H1 (cell line): ENCODE data around the gene GABRE. TPM values are rescaled to one million over a fixed set of nuclear protein-coding genes. Genes with fewer than 3 reads are reported as not detected.

Experiments used
- CTCF ChIA-PET: fragments of 300-600 bp; sonication (Branson Sonifier 250); formaldehyde crosslinking; loops from one replicate; lab custom pipeline; 2021; ENCODE audit not compliant: partially characterized antibody; lab: Charles Lee
- POLR2A ChIA-PET: fragments of 300-600 bp; sonication (Branson Sonifier 250); formaldehyde crosslinking; loops from one replicate; lab custom pipeline; 2021; ENCODE audit warnings: inconsistent platforms; ENCODE audit not compliant: partially characterized antibody; lab: Charles Lee
- DNase-seq, 2 experiments: peaks; one replicate each; pipeline versions ENCODE4 v3.0.0 to v3.0.0-alpha.2; 2010 to 2022; ENCODE audit warnings: low spot score in 2 of 2, low read depth in 1 of 2, mixed read lengths in 1 of 2
- FAIRE-seq: peaks from 2 replicates; lab custom pipeline; 2011; peaks lifted over from hg19 to GRCh38; lab: Jason Lieb, UNC
- H2AFZ ChIP-seq: 2 replicates; pipeline ENCODE4 v1.8.1; 2012; ENCODE audit warnings: low read length, inconsistent platforms
- H2AK5ac ChIP-seq: 2 replicates; pipeline ENCODE4 v1.6.1; 2013; ENCODE audit warnings: low read depth, low read length
- H2BK120ac ChIP-seq: replicated peaks from 2 replicates; pipeline ENCODE3; 2013; ENCODE audit warnings: low read depth, low read length, inconsistent platforms
- H2BK12ac ChIP-seq: 2 replicates; pipeline ENCODE4 v1.6.1; 2013; ENCODE audit warnings: low read depth, low read length
- H2BK15ac ChIP-seq: 2 replicates; pipeline ENCODE4 v1.6.1; 2013; ENCODE audit warnings: low read length
- H2BK20ac ChIP-seq: 2 replicates; pipeline ENCODE4 v1.6.1; 2013; ENCODE audit warnings: low read length
- H2BK5ac ChIP-seq: 2 replicates; pipeline ENCODE4 v1.6.1; 2013; ENCODE audit warnings: low read depth, low read length
- H3K14ac ChIP-seq: 2 replicates; pipeline ENCODE4 v1.6.1; 2013; ENCODE audit warnings: inconsistent platforms; ENCODE audit not compliant: insufficient read length
- H3K18ac ChIP-seq: 2 replicates; pipeline ENCODE4 v1.6.1; 2013; ENCODE audit warnings: low read length; ENCODE audit errors: extremely low read depth
- H3K23ac ChIP-seq: 2 replicates; pipeline ENCODE4 v1.6.1; 2013; ENCODE audit warnings: inconsistent platforms; ENCODE audit not compliant: insufficient read length
- H3K23me2 ChIP-seq: 2 replicates; pipeline ENCODE4 v1.6.1; 2013; ENCODE audit warnings: low read depth, low read length
- H3K27ac ChIP-seq: 2 replicates; pipeline ENCODE4 v1.6.1; 2011; ENCODE audit warnings: low read depth, low read length, inconsistent platforms
- H3K27me3 ChIP-seq, 4 experiments: replicated peaks in 1 of 4; 1 replicate in 1 of 4; 2 replicates in 3 of 4; pipeline versions ENCODE4 v1.6.1 to v1.8.1; 2011 to 2013; ENCODE audit warnings: low read length in 3 of 4, mild to moderate bottlenecking in 3 of 4, inconsistent platforms in 2 of 4, mixed read lengths in 2 of 4, moderate library complexity in 1 of 4; ENCODE audit not compliant: control insufficient read depth in 3 of 4, insufficient read depth in 3 of 4; ENCODE audit errors: extremely low read depth in 1 of 4
- H3K36me3 ChIP-seq, 4 experiments: 2 replicates each; pipeline versions ENCODE4 v1.6.1 to v1.8.1; 2011 to 2013; ENCODE audit warnings: mild to moderate bottlenecking in 4 of 4, low read length in 3 of 4, moderate library complexity in 2 of 4, control low read depth in 1 of 4, inconsistent platforms in 1 of 4; ENCODE audit not compliant: insufficient read depth in 4 of 4, control insufficient read depth in 2 of 4
- H3K4ac ChIP-seq: replicated peaks from 2 replicates; pipeline ENCODE3; 2013; ENCODE audit warnings: low read length, low read depth, mixed read lengths, inconsistent platforms; ENCODE audit not compliant: insufficient read length
- H3K4me1 ChIP-seq, 4 experiments: replicated peaks in 1 of 4; 1 replicate in 1 of 4; 2 replicates in 3 of 4; pipeline versions ENCODE4 v1.6.1 to v1.8.1; 2011 to 2013; ENCODE audit warnings: low read length in 3 of 4, inconsistent platforms in 2 of 4, mixed read lengths in 1 of 4; ENCODE audit not compliant: insufficient read depth in 4 of 4, control insufficient read depth in 3 of 4
- H3K4me2 ChIP-seq, 2 experiments: 2 replicates each; pipeline versions ENCODE4 v1.6.1 to v1.8.1; 2011 to 2013; ENCODE audit warnings: low read depth in 2 of 2, low read length in 2 of 2, control low read depth in 1 of 2, inconsistent platforms in 1 of 2, mild to moderate bottlenecking in 1 of 2; ENCODE audit not compliant: insufficient read depth in 1 of 2
- H3K4me3 ChIP-seq, 4 experiments: fragments of 200-600, 300-600 bp in 1 of 4; sonication (generic), shearing (Covaris generic), sonication (Bioruptor Twin) in 1 of 4; 2 replicates each; pipeline versions ENCODE4 v1.5.1 to v1.8.1; 2011 to 2016; ENCODE audit warnings: low read length in 4 of 4, low read depth in 3 of 4, control low read depth in 2 of 4, inconsistent platforms in 2 of 4, mild to moderate bottlenecking in 2 of 4, mixed read lengths in 1 of 4, moderate library complexity in 1 of 4; ENCODE audit not compliant: insufficient read depth in 2 of 4; ENCODE audit errors: extremely low read depth in 1 of 4
- H3K56ac ChIP-seq: replicated peaks from 2 replicates; pipeline ENCODE3; 2013; ENCODE audit warnings: low read depth, mild to moderate bottlenecking, mixed read lengths, low read length, inconsistent platforms; ENCODE audit not compliant: insufficient read length
- H3K79me1 ChIP-seq: 2 replicates; pipeline ENCODE4 v1.6.1; 2013; ENCODE audit warnings: low read depth, low read length, control low read depth
- H3K79me2 ChIP-seq, 2 experiments: 2 replicates each; pipeline versions ENCODE4 v1.6.1 to v1.8.1; 2012 to 2013; ENCODE audit warnings: low read length in 2 of 2, mild to moderate bottlenecking in 2 of 2, inconsistent platforms in 1 of 2; ENCODE audit not compliant: insufficient read depth in 2 of 2, control insufficient read depth in 1 of 2
- H3K9ac ChIP-seq, 4 experiments: replicated peaks in 1 of 4; 1 replicate in 1 of 4; 2 replicates in 3 of 4; pipeline versions ENCODE4 v1.6.1 to v1.8.1; 2011 to 2013; ENCODE audit warnings: low read depth in 3 of 4, low read length in 3 of 4, control low read depth in 2 of 4, mild to moderate bottlenecking in 2 of 4, moderate library complexity in 2 of 4, inconsistent platforms in 1 of 4; ENCODE audit errors: extremely low read depth in 1 of 4
- H3K9me3 ChIP-seq, 2 experiments: 2 replicates each; pipeline versions ENCODE4 v1.6.1 to v1.8.1; 2012 to 2013; ENCODE audit warnings: mild to moderate bottlenecking in 2 of 2, moderate library complexity in 2 of 2, control low read depth in 1 of 2, inconsistent platforms in 1 of 2, low read depth in 1 of 2, low read length in 1 of 2, mixed read lengths in 1 of 2; ENCODE audit not compliant: insufficient read depth in 2 of 2
- H4K20me1 ChIP-seq, 2 experiments: replicated peaks in 1 of 2; 2 replicates each; pipeline versions ENCODE3 to v1.8.1; 2011 to 2013; ENCODE audit warnings: inconsistent platforms in 2 of 2, low read length in 2 of 2, mild to moderate bottlenecking in 1 of 2; ENCODE audit not compliant: insufficient read depth in 2 of 2, control insufficient read depth in 1 of 2
- H4K5ac ChIP-seq: 2 replicates; pipeline ENCODE4 v1.6.1; 2013; ENCODE audit warnings: low read length, low read depth, mixed read lengths, inconsistent platforms; ENCODE audit not compliant: insufficient read length
- H4K8ac ChIP-seq: 2 replicates; pipeline ENCODE4 v1.8.0; 2013; ENCODE audit warnings: mild to moderate bottlenecking, moderate library complexity, low read length, inconsistent platforms; ENCODE audit not compliant: insufficient read depth; ENCODE audit errors: extremely low read depth
- H4K91ac ChIP-seq: replicated peaks from 2 replicates; pipeline ENCODE3; 2013; ENCODE audit warnings: low read length, mixed read lengths, inconsistent platforms; ENCODE audit not compliant: insufficient read length
- BRCA1 ChIP-seq: IDR thresholded peaks from 2 replicates; pipeline ENCODE4 v1.6.1; 2012; ENCODE audit warnings: low read depth, low read length, improper control_type of control experiment
- CHD1 ChIP-seq: IDR thresholded peaks from 2 replicates; pipeline ENCODE4 v1.6.1; 2012; ENCODE audit warnings: low read depth, low read length, improper control_type of control experiment
- FOSL1 ChIP-seq: IDR thresholded peaks from 2 replicates; pipeline ENCODE4 v1.6.1; 2011; ENCODE audit warnings: mild to moderate bottlenecking, low read depth, low read length, moderate library complexity; ENCODE audit not compliant: insufficient read depth
- GTF2F1 ChIP-seq: IDR thresholded peaks from 2 replicates; pipeline ENCODE4 v1.6.1; 2012; ENCODE audit warnings: low read depth, low read length, improper control_type of control experiment, borderline replicate concordance
- HDAC2 ChIP-seq, 2 experiments: fragments of 300-600 bp in 1 of 2; sonication (generic) in 1 of 2; IDR thresholded peaks; 2 replicates each; pipeline ENCODE4 v1.6.1; 2011 to 2012; ENCODE audit warnings: low read depth in 2 of 2, low read length in 2 of 2, mild to moderate bottlenecking in 2 of 2, moderate library complexity in 2 of 2, borderline replicate concordance in 1 of 2, inconsistent platforms in 1 of 2
- MAFK ChIP-seq: IDR thresholded peaks from 2 replicates; pipeline ENCODE4 v1.6.1; 2012; ENCODE audit warnings: low read depth, mild to moderate bottlenecking, improper control_type of control experiment, low read length
- NANOG ChIP-seq: IDR thresholded peaks from 2 replicates; pipeline ENCODE4 v1.6.1; 2011; ENCODE audit warnings: low read length, low read depth, mild to moderate bottlenecking, inconsistent platforms; ENCODE audit not compliant: insufficient read depth, poor library complexity, severe bottlenecking
- POU5F1 ChIP-seq: IDR thresholded peaks from 2 replicates; pipeline ENCODE4 v1.6.1; 2011; ENCODE audit warnings: low read depth, mild to moderate bottlenecking, low read length, moderate library complexity
- RAD21 ChIP-seq, 2 experiments: IDR thresholded peaks in 1 of 2; conservative IDR thresholded peaks in 1 of 2; 2 replicates each; pipeline ENCODE4 v1.6.1; 2011; ENCODE audit warnings: low read depth in 2 of 2, low read length in 2 of 2, improper control_type of control experiment in 1 of 2, inconsistent platforms in 1 of 2, mild to moderate bottlenecking in 1 of 2, moderate library complexity in 1 of 2
- RXRA ChIP-seq: IDR thresholded peaks from 2 replicates; pipeline ENCODE4 v1.6.1; 2011; ENCODE audit warnings: low read depth, mild to moderate bottlenecking, low read length, moderate library complexity; ENCODE audit not compliant: insufficient read depth
- SRF ChIP-seq: IDR thresholded peaks from 2 replicates; pipeline ENCODE4 v1.6.1; 2011; ENCODE audit warnings: mild to moderate bottlenecking, low read depth, low read length, moderate library complexity
- WGBS, 2 experiments: shearing (Covaris generic) in 1 of 2; methylation state at CpG; one replicate each; pipeline versions ENCODE4 v1.1.6 to v1.1.7; 2013 to 2015; ENCODE audit warnings: low lambda C conversion rate in 2 of 2, mixed read lengths in 2 of 2, inconsistent platforms in 1 of 2, low coverage in 1 of 2, missing lambda C conversion rate in 1 of 2; ENCODE audit not compliant: insufficient replicate concordance in 2 of 2, insufficient coverage in 1 of 2, insufficient read length in 1 of 2; ENCODE audit errors: extremely low coverage in 1 of 2, missing lambda C conversion rate in 1 of 2; 5-methylcytosine and 5-hydroxymethylcytosine counted together
- polyA plus RNA-seq, 7 experiments: library from polyadenylated mRNA; depleted of rRNA in 3 of 7; stranded (reverse) in 5 of 7; unstranded in 2 of 7; fragments of >200 nt in 5 of 7; fragments of 200-250 nt in 2 of 7; gene quantifications; 1 replicate in 5 of 7; 2 replicates in 1 of 7; 4 replicates in 1 of 7; pipeline versions ENCODE4 v1.2.1 to v1.2.3, GENCODE V29; 2011 to 2013; ENCODE audit warnings: missing spikeins in 2 of 7, mixed read lengths in 2 of 7
- total RNA-seq: library from RNA; stranded (reverse); fragmentation: NEBNext Ultra II Directional; extraction: Animal tissue kit (Norgen Biotek cat#: 25700); gene quantifications from 2 replicates; pipeline ENCODE4 v1.2.1, GENCODE V29; 2021

Gene GABRE
- total and polyA plus RNA-seq, 2 of the 8 experiments (the other 6 are each of a cell fraction or from before 2014, with no cell fraction given): 5.5 to 7.0 TPM

GRCh38 chrX:151997539-151997938, 23.1 kb upstream of the GABRE start:
- Histone ChIP-seq H3K56ac (no peak overlapping the region), H3K9ac (no peak overlapping the region), H3K4me1 (no peaks in the 10 kb centered on the region), H3K9me3 (no peaks in the 10 kb centered on the region), H3K4me3 (no peak overlapping the region), H3K23me2 (no peaks in the 10 kb centered on the region), H4K91ac (no peak overlapping the region), H3K4ac (no peak overlapping the region), H2BK120ac (no peak overlapping the region), H2BK15ac (no peak overlapping the region), H4K8ac (no peak overlapping the region), H3K36me3 (no peaks in the 10 kb centered on the region), H3K79me1 (no peaks in the 10 kb centered on the region), H3K23ac (no peak overlapping the region), H3K27ac (no peak overlapping the region), H3K79me2 (no peaks in the 10 kb centered on the region), H3K27me3 (no peaks in the 10 kb centered on the region), H3K18ac (no peak overlapping the region), H4K5ac (no peak overlapping the region), H2AFZ (no peak overlapping the region), H2BK20ac (no peak overlapping the region), H3K14ac (no peak overlapping the region), H2AK5ac (no peak overlapping the region), H4K20me1 (no peaks in the 10 kb centered on the region), H3K4me2 (no peak overlapping the region), H2BK5ac (no peak overlapping the region)
- 86% methylated on average over 1 of the region's 1 CpG; no CpG with 5 or more reads in 1 of the 2 experiments for WGBS, 2 experiments
- ChIA-PET CTCF (no interaction called here), POLR2A (no interaction called here)
- no peak for FAIRE-seq
- TF ChIP-seq RXRA (no peak), BRCA1 (no peak), RAD21 (IDR thresholded peaks at IDR 0.05 in 1 of 2, conservative IDR thresholded peaks at IDR 0.05 in 1 of 2; ENCODE audit: low read depth in 2 of 2, low read length in 2 of 2) (no peak), POU5F1 (no peak), MAFK (no peak), SRF (no peak), GTF2F1 (no peak), CHD1 (no peak), FOSL1 (no peak), NANOG (no peak), HDAC2 (IDR thresholded peaks at IDR 0.05; ENCODE audit: borderline replicate concordance in 1 of 2, low read depth in 2 of 2, low read length in 2 of 2) (no peak)
- TF ChIP-seq, all 59 proteins: peak for 0
- DNase-seq: no peak
- H2BK12ac ChIP-seq: no peak overlapping the region
